SK-N-SH treated with all-trans-retinoic acid at 6 μM for 48 hours (cell line): ENCODE data around the gene ITGA5.

Experiments used
- BACH2 ChIP-seq: fragments of 250-450 bp; sonication (Bioruptor Pico); IDR thresholded peaks from 2 replicates; pipeline ENCODE4 v1.9.0; 2021; ENCODE audit warnings: mild to moderate bottlenecking, borderline replicate concordance
- ESRRG ChIP-seq: fragments of 250-450 bp; sonication (Bioruptor Pico); IDR thresholded peaks from 2 replicates; pipeline ENCODE4 v1.6.1; 2021; ENCODE audit warnings: mild to moderate bottlenecking
- RARB ChIP-seq: fragments of 250-450 bp; sonication (Bioruptor Pico); IDR thresholded peaks from 2 replicates; pipeline ENCODE4 v1.8.0; 2021; ENCODE audit warnings: mild to moderate bottlenecking, moderate library complexity
- ZNF70 ChIP-seq: fragments of 450-650 bp; formaldehyde crosslinking; IDR thresholded peaks from 2 replicates; pipeline ENCODE4 v1.5.0; 2020; ENCODE audit warnings: mild to moderate bottlenecking, moderate library complexity
- ZNF8 ChIP-seq: fragments of 450-650 bp; formaldehyde crosslinking; IDR thresholded peaks from 2 replicates; pipeline ENCODE4 v1.5.0; 2020; ENCODE audit warnings: mild to moderate bottlenecking, moderate library complexity
- TF ChIP-seq, protein P1 (sequence below): fragments of 250-450 bp; sonication (Bioruptor Pico); IDR thresholded peaks from 2 replicates; pipeline ENCODE4 v1.5.0; 2020; ENCODE audit warnings: mild to moderate bottlenecking, moderate library complexity

- TF ChIP-seq, protein P1, sequence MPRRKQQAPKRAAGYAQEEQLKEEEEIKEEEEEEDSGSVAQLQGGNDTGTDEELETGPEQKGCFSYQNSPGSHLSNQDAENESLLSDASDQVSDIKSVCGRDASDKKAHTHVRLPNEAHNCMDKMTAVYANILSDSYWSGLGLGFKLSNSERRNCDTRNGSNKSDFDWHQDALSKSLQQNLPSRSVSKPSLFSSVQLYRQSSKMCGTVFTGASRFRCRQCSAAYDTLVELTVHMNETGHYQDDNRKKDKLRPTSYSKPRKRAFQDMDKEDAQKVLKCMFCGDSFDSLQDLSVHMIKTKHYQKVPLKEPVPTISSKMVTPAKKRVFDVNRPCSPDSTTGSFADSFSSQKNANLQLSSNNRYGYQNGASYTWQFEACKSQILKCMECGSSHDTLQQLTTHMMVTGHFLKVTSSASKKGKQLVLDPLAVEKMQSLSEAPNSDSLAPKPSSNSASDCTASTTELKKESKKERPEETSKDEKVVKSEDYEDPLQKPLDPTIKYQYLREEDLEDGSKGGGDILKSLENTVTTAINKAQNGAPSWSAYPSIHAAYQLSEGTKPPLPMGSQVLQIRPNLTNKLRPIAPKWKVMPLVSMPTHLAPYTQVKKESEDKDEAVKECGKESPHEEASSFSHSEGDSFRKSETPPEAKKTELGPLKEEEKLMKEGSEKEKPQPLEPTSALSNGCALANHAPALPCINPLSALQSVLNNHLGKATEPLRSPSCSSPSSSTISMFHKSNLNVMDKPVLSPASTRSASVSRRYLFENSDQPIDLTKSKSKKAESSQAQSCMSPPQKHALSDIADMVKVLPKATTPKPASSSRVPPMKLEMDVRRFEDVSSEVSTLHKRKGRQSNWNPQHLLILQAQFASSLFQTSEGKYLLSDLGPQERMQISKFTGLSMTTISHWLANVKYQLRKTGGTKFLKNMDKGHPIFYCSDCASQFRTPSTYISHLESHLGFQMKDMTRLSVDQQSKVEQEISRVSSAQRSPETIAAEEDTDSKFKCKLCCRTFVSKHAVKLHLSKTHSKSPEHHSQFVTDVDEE (CRISPR knock-in tag) = no peak
- TF ChIP-seq ZNF70 (CRISPR knock-in tag) = no peak
- TF ChIP-seq ZNF8 (CRISPR knock-in tag) = no peak
- no peak for TF ChIP-seq BACH2 (CRISPR knock-in tag)
- TF ChIP-seq ESRRG (CRISPR knock-in tag) = no peak
- TF ChIP-seq RARB (CRISPR knock-in tag) = no peak
These were observed 62.8 kb downstream of the ITGA5 start for GRCh38 chr12:54356228-54356627.
